Keratinocyte (primary cell): Measurements from ENCODE around the gene AGTPBP1. TPM values are rescaled to one million over a fixed set of nuclear protein-coding genes. Genes with fewer than 3 reads are reported as not detected.
"Not testable (repeated sequence)": the region's sequence is repeated elsewhere in the genome, so short reads cannot be mapped to it uniquely, and the experiment has no call there.

Experiments
- DNase-seq: peaks from one replicate; pipeline ENCODE4 v3.0.0-alpha.2; 2011; ENCODE audit warnings: low read depth, missing footprints, low spot score
- FAIRE-seq: peaks from 2 replicates; lab custom pipeline; 2011; peaks lifted over from hg19 to GRCh38; lab: Jason Lieb, UNC
- H2AFZ ChIP-seq: 2 replicates; pipeline ENCODE4 v1.6.0; 2012; ENCODE audit warnings: low read length, control low read depth, inconsistent platforms; ENCODE audit not compliant: control insufficient read depth
- H3K27ac ChIP-seq: 2 replicates; pipeline ENCODE4 v1.5.1; 2011; ENCODE audit warnings: low read length; ENCODE audit not compliant: control insufficient read depth, insufficient read depth
- H3K27me3 ChIP-seq: 3 replicates; pipeline ENCODE4 v1.6.0; 2011; ENCODE audit warnings: low read length; ENCODE audit not compliant: control insufficient read depth, insufficient read depth; ENCODE audit errors: extremely low read depth
- H3K36me3 ChIP-seq, 2 experiments: 2 replicates in 1 of 2; 3 replicates in 1 of 2; pipeline ENCODE4 v1.5.1; 2011; ENCODE audit warnings: low read length in 2 of 2, mild to moderate bottlenecking in 1 of 2; ENCODE audit not compliant: control insufficient read depth in 2 of 2, insufficient read depth in 2 of 2; ENCODE audit errors: extremely low read depth in 1 of 2
- H3K4me1 ChIP-seq: 3 replicates; pipeline ENCODE4 v1.5.1; 2011; ENCODE audit warnings: low read length; ENCODE audit not compliant: control insufficient read depth, insufficient read depth; ENCODE audit errors: extremely low read depth
- H3K4me2 ChIP-seq: 3 replicates; pipeline ENCODE4 v1.6.0; 2011; ENCODE audit warnings: low read depth, low read length; ENCODE audit not compliant: control insufficient read depth, insufficient read depth; ENCODE audit errors: extremely low read depth
- H3K4me3 ChIP-seq, 3 experiments: fragments of 200-600 bp in 1 of 3; sonication (generic) in 1 of 3; 2 replicates in 2 of 3; 3 replicates in 1 of 3; pipeline ENCODE4 v1.5.1; 2011 to 2016; ENCODE audit warnings: low read length in 3 of 3, mild to moderate bottlenecking in 3 of 3, control low read depth in 2 of 3, inconsistent platforms in 1 of 3, low read depth in 1 of 3, mixed read lengths in 1 of 3, mixed run types in 1 of 3, moderate library complexity in 1 of 3; ENCODE audit not compliant: control insufficient read depth in 2 of 3, insufficient read depth in 2 of 3; ENCODE audit errors: extremely low read depth in 1 of 3
- H3K79me2 ChIP-seq: 2 replicates; pipeline ENCODE4 v1.6.0; 2012; ENCODE audit warnings: low read length; ENCODE audit not compliant: control insufficient read depth, insufficient read depth
- H3K9ac ChIP-seq: 3 replicates; pipeline ENCODE4 v1.6.0; 2011; ENCODE audit warnings: low read length; ENCODE audit not compliant: control insufficient read depth, insufficient read depth; ENCODE audit errors: extremely low read depth
- H3K9me1 ChIP-seq: 3 replicates; pipeline ENCODE4 v1.6.0; 2011; ENCODE audit warnings: low read length; ENCODE audit not compliant: control insufficient read depth, insufficient read depth; ENCODE audit errors: extremely low read depth
- H3K9me3 ChIP-seq: 2 replicates; pipeline ENCODE4 v1.5.1; 2012; ENCODE audit warnings: low read depth, low read length; ENCODE audit not compliant: control insufficient read depth
- H4K20me1 ChIP-seq: 3 replicates; pipeline ENCODE4 v1.6.0; 2011; ENCODE audit warnings: low read length; ENCODE audit not compliant: control insufficient read depth, insufficient read depth; ENCODE audit errors: extremely low read depth
- EZH2 ChIP-seq: IDR thresholded peaks from one replicate; pipeline ENCODE4 v1.6.1; 2012; ENCODE audit warnings: inconsistent platforms, mild to moderate bottlenecking, low read length, moderate library complexity
- dilution Hi-C: fragments of 300-500 bp; cut with MboI; formaldehyde crosslinking; loops from one replicate; pipeline ENCODE4 v1.7.0; 2020; ENCODE audit warnings: low sequenced_read_pairs; ENCODE audit not compliant: extremely low pct_ligation_motif_present
- polyA plus RNA-seq, 5 experiments: library from polyadenylated mRNA; depleted of rRNA in 3 of 5; stranded (reverse) in 3 of 5; stranded (forward) in 1 of 5; unstranded in 1 of 5; fragments of >200 nt; gene quantifications; 1 replicate in 1 of 5; 2 replicates in 3 of 5; 3 replicates in 1 of 5; pipeline versions ENCODE4 v1.2.1 to v1.2.3, GENCODE V29; 2011 to 2012; ENCODE audit warnings: missing spikeins in 2 of 5, low read depth in 1 of 5, low replicate concordance in 1 of 5
- TF ChIP-seq, protein P1 (sequence below), 3 experiments: IDR thresholded peaks in 1 of 3; conservative IDR thresholded peaks in 1 of 3; optimal IDR thresholded peaks in 1 of 3; 2 replicates in 2 of 3; 3 replicates in 1 of 3; pipeline versions ENCODE3 to v1.5.1; 2011; ENCODE audit warnings: low read length in 3 of 3, mild to moderate bottlenecking in 3 of 3, moderate library complexity in 2 of 3, control low read depth in 1 of 3, inconsistent platforms in 1 of 3; ENCODE audit not compliant: insufficient read depth in 2 of 3; ENCODE audit errors: extremely low read depth in 1 of 3

Gene AGTPBP1
- polyA plus RNA-seq, 1 donor (not counting 4 experiments of a cell fraction or from before 2014, with no cell fraction given), result 11.1 TPM

- peaks cover 4% of the 10 kb centered on the region for H3K79me2 ChIP-seq
- FAIRE-seq (no peak), DNase-seq (no peak)
- H4K20me1 ChIP-seq, result no peaks in the 10 kb centered on the region
- dilution Hi-C loops, result no loop called here
- no peaks in the 10 kb centered on the region for H3K27me3 ChIP-seq
- no peaks in the 10 kb centered on the region for H3K36me3 ChIP-seq
- no peaks in the 10 kb centered on the region for H3K4me1 ChIP-seq
- H3K4me2 ChIP-seq, result no peak overlapping the region
- no peaks in the 10 kb centered on the region for H3K9me1 ChIP-seq
- no peaks in the 10 kb centered on the region for H3K9me3 ChIP-seq
- no peak overlapping the region for H3K4me3 ChIP-seq
- H2AFZ ChIP-seq, result no peak overlapping the region
- no peak overlapping the region for H3K27ac ChIP-seq
- no peak for TF ChIP-seq EZH2
- TF ChIP-seq, protein P1, sequence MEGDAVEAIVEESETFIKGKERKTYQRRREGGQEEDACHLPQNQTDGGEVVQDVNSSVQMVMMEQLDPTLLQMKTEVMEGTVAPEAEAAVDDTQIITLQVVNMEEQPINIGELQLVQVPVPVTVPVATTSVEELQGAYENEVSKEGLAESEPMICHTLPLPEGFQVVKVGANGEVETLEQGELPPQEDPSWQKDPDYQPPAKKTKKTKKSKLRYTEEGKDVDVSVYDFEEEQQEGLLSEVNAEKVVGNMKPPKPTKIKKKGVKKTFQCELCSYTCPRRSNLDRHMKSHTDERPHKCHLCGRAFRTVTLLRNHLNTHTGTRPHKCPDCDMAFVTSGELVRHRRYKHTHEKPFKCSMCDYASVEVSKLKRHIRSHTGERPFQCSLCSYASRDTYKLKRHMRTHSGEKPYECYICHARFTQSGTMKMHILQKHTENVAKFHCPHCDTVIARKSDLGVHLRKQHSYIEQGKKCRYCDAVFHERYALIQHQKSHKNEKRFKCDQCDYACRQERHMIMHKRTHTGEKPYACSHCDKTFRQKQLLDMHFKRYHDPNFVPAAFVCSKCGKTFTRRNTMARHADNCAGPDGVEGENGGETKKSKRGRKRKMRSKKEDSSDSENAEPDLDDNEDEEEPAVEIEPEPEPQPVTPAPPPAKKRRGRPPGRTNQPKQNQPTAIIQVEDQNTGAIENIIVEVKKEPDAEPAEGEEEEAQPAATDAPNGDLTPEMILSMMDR (optimal IDR thresholded peaks at IDR 0.05 in 1 of 3, IDR thresholded peaks at IDR 0.05 in 1 of 3, conservative IDR thresholded peaks at IDR 0.05 in 1 of 3; ENCODE audit: extremely low read depth in 1 of 3, insufficient read depth in 2 of 3, low read length in 3 of 3), result no peak
- no peak overlapping the region for H3K9ac ChIP-seq
Observed at GRCh38 chr9:85723215-85723614, 18.5 kb downstream of the AGTPBP1 start.

DNA sequence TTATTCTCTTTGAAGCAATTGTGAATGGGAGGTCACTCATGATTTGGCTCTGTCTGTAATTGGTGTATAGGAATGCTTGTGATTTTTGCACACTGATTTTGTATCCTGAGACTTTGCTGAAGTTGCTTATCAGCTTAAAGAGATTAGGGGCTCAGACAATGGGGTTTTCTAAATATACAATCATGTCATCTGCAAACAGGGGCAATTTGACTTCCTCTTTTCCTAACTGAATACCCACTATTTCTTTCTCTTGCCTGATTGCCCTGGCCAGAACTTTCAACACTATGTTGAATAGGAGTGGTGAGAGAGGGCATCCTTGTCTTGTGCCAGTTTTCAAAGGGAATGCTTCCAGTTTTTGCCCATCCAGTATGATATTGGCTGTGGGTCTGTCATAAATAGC is 22.3 kb downstream of the AGTPBP1 start:
- H3K79me2 ChIP-seq, H3K9me3 ChIP-seq, H4K20me1 ChIP-seq, H2AFZ ChIP-seq, DNase-seq, H3K36me3 ChIP-seq, dilution Hi-C loops, H3K9ac ChIP-seq, H3K9me1 ChIP-seq, FAIRE-seq, H3K4me1 ChIP-seq, H3K4me3 ChIP-seq, H3K27me3 ChIP-seq, H3K4me2 ChIP-seq, H3K27ac ChIP-seq: not testable (repeated sequence)

DNA sequence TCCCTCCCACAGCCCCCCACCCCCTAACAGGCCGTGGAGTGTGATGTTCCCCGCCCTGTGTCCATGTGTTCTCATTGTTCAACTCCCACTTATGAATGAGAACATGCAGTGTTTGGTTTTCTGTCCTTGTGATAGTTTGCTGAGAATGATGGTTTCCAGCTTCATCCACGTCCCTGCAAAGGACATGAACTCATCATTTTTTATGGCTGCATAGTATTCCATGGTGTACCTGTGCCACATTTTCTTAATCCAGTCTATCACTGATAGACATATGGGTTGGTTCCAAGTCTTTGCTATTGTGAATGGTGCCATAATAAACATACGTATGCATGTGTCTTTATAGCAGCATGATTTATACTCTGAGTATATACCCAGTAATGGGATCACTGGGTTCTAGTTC is 23.9 kb downstream of the AGTPBP1 start:
- H3K4me2 ChIP-seq, FAIRE-seq, H3K4me1 ChIP-seq, DNase-seq, H3K9me3 ChIP-seq, dilution Hi-C loops, H2AFZ ChIP-seq, H4K20me1 ChIP-seq, H3K9me1 ChIP-seq, H3K9ac ChIP-seq, H3K4me3 ChIP-seq, H3K36me3 ChIP-seq, H3K79me2 ChIP-seq, H3K27ac ChIP-seq, H3K27me3 ChIP-seq: not testable (repeated sequence)
